Hematopoietic multipotent progenitor cell treated with erythropoietin and hydrocortisone succinate and interleukin-3 and kit ligand, for 8 days (in vitro differentiated cells): ENCODE data around the gene ANKK1.

Source experiments
- DNase-seq: peaks from one replicate; pipeline ENCODE4 v3.0.0-alpha.2; 2015

Gene ANKK1

GRCh38 chr11:113377681-113378412 is 9.7 kb upstream of the ANKK1 start:
- no peak for DNase-seq

DNA sequence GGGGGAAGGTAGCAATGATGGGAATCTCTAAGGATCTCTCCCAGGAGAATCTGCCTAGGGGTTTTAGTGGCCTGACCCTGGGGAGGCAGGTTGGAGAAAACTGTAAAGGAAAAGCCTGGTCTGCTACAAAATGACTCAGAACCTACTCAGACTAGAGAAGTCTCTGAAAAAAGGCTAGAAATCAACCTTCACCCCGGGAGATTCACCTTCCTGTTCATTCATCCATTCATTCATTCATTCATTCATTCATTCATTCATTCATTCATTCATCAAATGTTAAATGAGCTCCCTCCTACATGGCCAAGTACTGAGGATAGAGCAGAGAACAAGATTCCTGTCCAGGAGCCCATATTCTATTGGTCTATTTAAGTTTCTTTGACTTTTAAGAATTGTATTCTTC is 8.9 kb upstream of the ANKK1 start:
- no peak for DNase-seq

- DNase-seq = no peak
Measured at GRCh38 chr11:113382121-113382520, 5.5 kb upstream of the ANKK1 start.

GRCh38 chr11:113384551-113384950 is 3.0 kb upstream of the ANKK1 start:
- DNase-seq = no peak

- no peak for DNase-seq
Measured at GRCh38 chr11:113385749-113386148, 1.8 kb upstream of the ANKK1 start.

DNA sequence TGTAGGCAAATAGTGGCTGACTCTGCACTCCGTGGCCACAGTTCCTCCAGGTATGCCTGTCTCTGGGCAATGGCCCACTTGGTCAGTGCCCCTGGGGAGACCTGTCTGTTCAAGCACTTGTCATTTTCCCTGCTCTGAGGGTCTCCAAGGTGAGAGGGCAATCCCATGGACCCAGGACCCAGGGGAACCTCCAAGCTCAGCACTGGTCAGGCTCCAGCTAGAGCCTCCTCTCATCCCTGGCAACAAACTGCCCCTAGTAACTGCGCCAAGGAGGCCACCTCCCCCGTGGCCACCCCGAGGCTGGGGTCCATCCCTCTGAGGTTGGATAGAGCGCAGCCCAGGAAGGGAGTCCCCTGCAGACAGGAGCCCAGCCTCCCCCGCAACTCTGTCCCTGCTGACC is 713 bp upstream of the ANKK1 start:
- no peak for DNase-seq

DNA sequence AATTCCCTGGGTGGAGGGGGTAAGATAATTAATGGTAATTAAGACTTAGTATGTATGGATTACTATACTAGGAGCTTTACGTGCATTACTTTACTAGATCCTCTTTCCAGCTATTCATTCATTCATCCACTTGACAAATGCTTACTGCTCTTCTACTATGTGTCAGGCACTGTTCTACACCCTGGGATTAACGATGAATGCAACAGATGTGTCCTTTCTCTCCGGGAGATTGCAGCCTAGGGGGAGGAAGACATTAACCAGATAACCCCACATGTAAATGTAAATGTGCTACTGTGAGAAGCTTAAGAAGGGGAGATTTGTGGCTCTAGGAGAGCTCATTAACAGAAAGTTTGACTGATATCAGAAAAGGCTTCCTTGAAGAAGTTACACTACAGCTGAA is 1.7 kb downstream of the ANKK1 start:
- no peak for DNase-seq

DNA sequence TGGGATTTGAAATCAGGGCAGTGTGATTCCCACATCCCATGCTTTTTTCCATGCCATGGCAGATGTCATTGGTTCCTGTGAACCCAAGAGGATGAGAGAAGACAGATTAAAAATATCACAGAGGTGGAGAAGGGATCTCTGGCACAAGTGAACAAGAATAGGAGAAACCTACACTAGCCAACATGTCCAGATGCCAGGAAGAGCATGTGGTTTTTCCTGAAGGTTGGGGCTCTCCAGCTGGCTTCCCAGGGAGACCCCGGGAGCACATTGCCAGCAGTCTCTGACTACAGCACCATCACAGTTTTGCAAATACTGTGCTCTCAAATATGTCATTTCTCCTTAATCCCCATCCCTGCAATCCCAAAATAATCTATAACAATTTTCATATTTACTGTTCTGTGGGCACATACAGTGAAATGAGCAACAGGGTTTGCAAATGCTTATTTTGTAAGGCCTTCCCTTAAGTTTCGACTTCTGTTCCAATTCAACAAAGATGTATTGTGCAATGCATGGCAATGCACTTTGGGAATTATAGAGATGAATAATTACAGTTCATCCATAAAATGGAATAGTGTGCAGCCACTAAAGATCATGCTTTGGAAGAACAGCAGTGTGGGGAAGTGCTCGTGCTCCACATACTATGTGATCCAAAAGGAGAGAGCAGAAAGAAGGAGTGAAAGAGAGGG is 4.8 kb downstream of the ANKK1 start:
- no peak for DNase-seq

- DNase-seq = no peak
Measured at GRCh38 chr11:113393501-113393985, 6.0 kb downstream of the ANKK1 start.

DNA sequence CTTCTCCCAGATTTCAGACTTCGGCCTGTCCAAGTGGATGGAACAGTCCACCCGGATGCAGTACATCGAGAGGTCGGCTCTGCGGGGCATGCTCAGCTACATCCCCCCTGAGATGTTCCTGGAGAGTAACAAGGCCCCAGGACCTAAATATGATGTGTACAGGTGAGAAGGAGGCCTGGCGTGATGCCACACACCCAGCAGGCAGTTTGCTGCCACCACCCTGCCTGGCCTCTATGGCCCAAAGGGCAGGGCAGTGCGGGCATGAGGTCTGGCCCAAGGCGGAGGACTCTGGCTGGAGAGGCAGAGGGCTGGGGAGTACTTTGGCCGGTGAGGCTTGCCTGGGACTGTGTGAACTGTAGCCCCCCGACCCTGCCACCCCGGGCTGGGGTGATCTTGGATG is 7.3 kb downstream of the ANKK1 start:
- no peak for DNase-seq

GRCh38 chr11:113395782-113396336 is 8.3 kb downstream of the ANKK1 start:
- DNase-seq = no peak

GRCh38 chr11:113396690-113397089 is 9.1 kb downstream of the ANKK1 start:
- no peak for DNase-seq

DNA sequence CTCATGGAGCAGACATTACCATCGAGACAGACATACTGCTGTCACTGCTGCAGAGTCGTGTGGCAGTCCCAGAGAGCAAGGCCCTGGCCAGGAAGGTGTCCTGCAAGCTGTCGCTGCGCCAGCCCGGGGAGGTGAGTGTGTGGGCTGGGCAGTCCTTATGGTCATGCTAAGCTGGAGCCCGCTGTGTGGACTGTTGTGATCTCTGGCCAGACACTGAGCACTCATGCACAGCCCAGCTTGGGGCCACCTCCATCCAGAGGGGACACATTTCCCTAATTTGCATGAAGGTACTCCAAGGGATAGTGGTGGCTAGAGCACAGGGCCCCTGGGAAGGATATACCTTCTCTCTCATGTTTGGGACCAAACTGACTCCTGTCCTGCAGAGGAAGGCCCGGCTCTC is 9.6 kb downstream of the ANKK1 start:
- no peak for DNase-seq

DNA sequence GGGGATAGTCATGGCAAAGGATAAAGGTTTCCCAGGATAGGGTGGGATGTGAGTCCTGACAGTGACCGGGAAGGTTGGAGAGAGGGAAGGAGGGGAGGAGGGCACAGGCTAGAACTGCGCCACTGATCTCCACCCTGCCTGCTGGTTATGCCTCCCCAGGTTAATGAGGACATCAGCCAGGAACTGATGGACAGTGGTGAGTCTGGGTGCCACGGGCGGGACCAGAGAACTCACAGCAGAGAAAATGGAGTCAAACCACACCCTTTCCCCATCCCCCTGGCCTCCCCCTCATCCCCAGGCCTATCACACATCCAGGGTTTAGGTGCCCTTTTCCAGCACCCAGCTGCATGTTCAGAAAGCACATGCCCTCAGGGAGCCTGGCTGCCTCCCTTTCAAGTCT is 10.2 kb downstream of the ANKK1 start:
- no peak for DNase-seq

DNA sequence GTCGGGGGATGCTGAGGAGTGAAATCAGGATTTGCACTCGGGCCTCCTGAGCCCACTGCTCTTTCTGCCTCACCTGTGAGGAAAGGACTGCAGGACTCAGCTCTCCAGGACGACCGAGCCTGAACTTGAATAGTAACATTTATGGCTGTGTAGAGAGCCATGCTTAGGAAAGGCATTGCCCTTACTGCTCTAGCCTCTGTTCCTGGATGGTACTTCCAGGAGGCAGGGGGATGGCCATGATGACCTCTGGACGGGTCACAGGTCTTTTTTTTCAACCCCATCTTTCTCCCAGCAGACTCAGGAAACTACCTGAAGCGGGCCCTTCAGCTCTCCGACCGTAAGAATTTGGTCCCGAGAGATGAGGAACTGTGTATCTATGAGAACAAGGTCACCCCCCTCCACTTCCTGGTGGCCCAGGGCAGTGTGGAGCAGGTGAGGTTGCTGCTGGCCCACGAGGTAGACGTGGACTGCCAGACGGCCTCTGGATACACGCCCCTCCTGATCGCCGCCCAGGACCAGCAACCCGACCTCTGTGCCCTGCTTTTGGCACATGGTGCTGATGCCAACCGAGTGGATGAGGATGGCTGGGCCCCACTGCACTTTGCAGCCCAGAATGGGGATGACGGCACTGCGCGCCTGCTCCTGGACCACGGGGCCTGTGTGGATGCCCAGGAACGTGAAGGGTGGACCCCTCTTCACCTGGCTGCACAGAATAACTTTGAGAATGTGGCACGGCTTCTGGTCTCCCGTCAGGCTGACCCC is 11.3 kb downstream of the ANKK1 start:
- no peak for DNase-seq

GRCh38 chr11:113400631-113401230 is 13.2 kb downstream of the ANKK1 start:
- DNase-seq = no peak

- peak; percentile 77 for DNase-seq
Measured at GRCh38 chr11:113401718-113402117, 14.1 kb downstream of the ANKK1 start.

- no peak for DNase-seq
Measured at GRCh38 chr11:113404859-113405430, 17.4 kb downstream of the ANKK1 start.

DNA sequence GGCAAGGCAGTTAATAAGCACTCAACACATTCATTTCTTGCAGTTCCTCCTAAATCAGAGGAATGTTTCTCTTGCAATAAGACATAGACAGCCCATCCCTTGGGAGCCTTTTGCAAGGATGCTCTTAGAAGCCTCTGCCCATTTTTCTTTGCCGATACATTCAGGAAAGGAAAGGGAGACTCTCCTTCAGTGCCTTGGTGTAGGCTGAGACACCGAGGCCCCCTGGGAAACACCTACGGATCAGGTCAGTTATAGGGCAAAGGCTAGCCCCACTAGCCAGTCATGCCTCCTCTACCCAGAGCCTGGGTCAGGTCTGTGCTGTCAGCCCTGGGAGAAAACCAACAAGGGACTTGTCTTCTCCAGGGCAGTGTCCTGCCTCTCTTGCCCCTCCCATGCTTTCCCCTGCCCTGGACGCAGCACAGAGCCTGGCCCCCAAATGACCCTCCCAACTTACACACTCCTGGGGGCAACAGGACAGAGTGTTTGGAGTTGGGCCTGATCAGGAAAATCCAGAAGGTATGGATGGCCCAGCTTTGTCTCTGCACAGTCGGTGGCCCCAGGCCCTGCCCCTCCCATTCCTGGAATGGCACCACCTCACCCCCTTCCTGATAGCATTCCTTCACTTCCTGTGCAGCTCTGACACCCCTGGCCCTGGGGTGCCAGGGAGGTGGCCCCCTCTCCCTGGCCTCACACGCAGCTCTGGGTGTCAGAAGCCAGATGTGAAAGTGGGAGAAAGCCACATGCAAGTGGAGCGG is 18.3 kb downstream of the ANKK1 start:
- DNase-seq = no peak

DNA sequence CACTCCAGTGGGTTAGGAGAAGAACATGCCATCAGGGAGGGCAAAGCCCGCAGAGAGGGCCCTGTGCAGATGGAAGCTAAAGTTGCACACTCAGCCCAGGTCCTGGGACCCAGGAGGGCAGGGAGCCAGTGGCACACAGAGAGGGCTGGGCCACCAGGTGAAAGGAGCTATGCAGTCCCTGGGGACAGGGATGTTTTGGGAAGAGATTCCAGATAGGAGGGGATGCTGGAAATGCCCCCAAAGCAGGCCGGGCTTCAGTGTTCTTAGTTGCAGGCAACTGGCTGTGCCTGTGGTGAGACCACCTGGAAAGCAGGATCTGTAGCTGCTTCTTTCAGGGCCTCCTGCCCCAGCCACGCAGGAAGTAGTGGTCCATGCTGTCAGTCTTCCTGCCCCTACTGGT is 19.6 kb downstream of the ANKK1 start:
- no peak for DNase-seq

- no peak for DNase-seq
Measured at GRCh38 chr11:113408206-113408605, 20.6 kb downstream of the ANKK1 start.

DNA sequence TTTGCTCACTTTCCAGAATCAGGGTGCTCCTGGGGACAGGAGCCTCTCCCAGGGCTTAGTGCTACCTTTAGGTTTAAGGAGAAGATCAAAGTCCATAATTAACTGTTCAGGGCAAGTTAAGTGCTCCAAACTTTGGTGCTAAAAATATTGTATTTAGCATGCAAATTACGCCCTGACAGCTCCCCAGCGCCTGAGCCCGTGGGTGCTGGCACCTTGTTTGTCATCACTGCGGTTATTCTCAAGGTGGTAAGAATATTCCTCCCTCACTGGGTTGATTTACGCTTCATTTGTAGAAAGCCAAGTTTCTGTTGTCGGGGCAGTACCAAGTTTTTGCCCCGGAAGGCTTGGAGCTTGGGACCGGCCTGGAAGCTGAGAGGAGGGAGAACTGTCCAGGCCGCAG is 21.3 kb downstream of the ANKK1 start:
- DNase-seq = no peak
